ENCODE measurements around the gene PRR19.

PRR19 gene

GRCh38 chr19:42355896-42356295, 54.0 kb downstream of the PRR19 start:
- Histone ChIP-seq H3K27ac (ENCODE audit: low read depth, low read length, severe bottlenecking) (no peak overlapping the region), H3K36me3 (ENCODE audit: control insufficient read depth, insufficient read depth, low read length) (peaks cover 39% of the 10 kb centered on the region), H3K4me3 (ENCODE audit: extremely low read depth, insufficient read depth, low read length, poor library complexity, severe bottlenecking) (no peak overlapping the region), H3K4me1 (ENCODE audit: control insufficient read depth, insufficient read depth, low read length, poor library complexity, severe bottlenecking) (peaks cover 4% of the 10 kb centered on the region), H3K9me3 (ENCODE audit: control insufficient read depth, low read length) (no peaks in the 10 kb centered on the region)
- WGBS, 2 experiments (ENCODE audit: insufficient coverage in 2 of 2), result 96 to 98% methylated on average over 8 to 12 of the region's 12 CpGs

- 97 to 98% methylated on average over 15 of the region's 15 CpGs for WGBS, 2 experiments (ENCODE audit: insufficient coverage in 2 of 2)
Measured at GRCh38 chr19:42356686-42357085, 54.8 kb downstream of the PRR19 start.

GRCh38 chr19:42357290-42357689, 55.4 kb downstream of the PRR19 start:
- WGBS, 2 experiments (ENCODE audit: insufficient coverage in 2 of 2), result 94 to 97% methylated on average over 11 of the region's 12 CpGs
- Histone ChIP-seq H3K4me1 (ENCODE audit: control insufficient read depth, insufficient read depth, low read length, poor library complexity, severe bottlenecking) (peaks cover 7% of the 10 kb centered on the region), H3K4me3 (ENCODE audit: extremely low read depth, insufficient read depth, low read length, poor library complexity, severe bottlenecking) (no peak overlapping the region), H3K36me3 (ENCODE audit: control insufficient read depth, insufficient read depth, low read length) (peaks cover 39% of the 10 kb centered on the region), H3K9me3 (ENCODE audit: control insufficient read depth, low read length) (no peaks in the 10 kb centered on the region), H3K27ac (ENCODE audit: low read depth, low read length, severe bottlenecking) (no peak overlapping the region)

More at GRCh38 chr19:42356686-42357085, 54.8 kb downstream of the PRR19 start:
- no peak overlapping the region for H3K27ac ChIP-seq (ENCODE audit: low read depth, low read length, severe bottlenecking)
- H3K9me3 ChIP-seq (ENCODE audit: control insufficient read depth, low read length), result no peaks in the 10 kb centered on the region
- peaks cover 39% of the 10 kb centered on the region for H3K36me3 ChIP-seq (ENCODE audit: control insufficient read depth, insufficient read depth, low read length)
- H3K4me1 ChIP-seq (ENCODE audit: control insufficient read depth, insufficient read depth, low read length, poor library complexity, severe bottlenecking), result peaks cover 7% of the 10 kb centered on the region
- no peak overlapping the region for H3K4me3 ChIP-seq (ENCODE audit: extremely low read depth, insufficient read depth, low read length, poor library complexity, severe bottlenecking)
